ENCODE results near the gene ZNF57.
"Not testable (repeated sequence)": the region's sequence is repeated elsewhere in the genome, so short reads cannot be mapped to it uniquely, and the experiment has no call there.

The ZNF57 gene

GRCh38 chr19:2960120-2960519, 59.4 kb downstream of the ZNF57 start:
- DNase-seq, result no peak

GRCh38 chr19:2962018-2962670, 61.4 kb downstream of the ZNF57 start:
- peak; percentile 51 for DNase-seq

GRCh38 chr19:2963122-2963521, 62.4 kb downstream of the ZNF57 start:
- no peak for DNase-seq

- DNase-seq, result not testable (repeated sequence)
These were observed 62.9 kb downstream of the ZNF57 start for GRCh38 chr19:2963631-2964030.

GRCh38 chr19:2964874-2965273, 64.1 kb downstream of the ZNF57 start:
- no peak for DNase-seq

- DNase-seq, result no peak
These were observed 67.2 kb downstream of the ZNF57 start for GRCh38 chr19:2967972-2968371.
